ENCODE data around the gene DCAF6.

DCAF6 gene

DNA sequence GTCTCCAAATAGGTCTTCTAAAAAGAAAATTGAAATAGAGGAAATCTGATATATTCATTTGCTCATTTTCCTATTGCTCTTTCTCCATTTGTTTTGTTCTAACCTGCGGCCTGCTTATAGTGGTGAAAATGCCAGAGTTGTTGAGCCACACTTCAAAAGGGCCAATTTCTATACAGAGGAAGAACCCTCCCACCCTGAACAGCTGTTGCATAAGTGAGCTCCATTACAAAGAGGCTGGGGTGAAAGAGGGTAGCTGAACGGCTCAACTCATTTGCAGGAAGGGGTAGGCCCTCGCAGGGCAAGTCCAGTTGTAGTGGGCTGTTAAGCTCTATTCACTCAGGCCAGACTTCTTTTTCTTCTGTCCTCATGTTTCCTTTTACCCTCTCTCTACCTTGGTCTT lies 31.3 kb upstream of the DCAF6 start:
- Histone ChIP-seq H3K4me3 (ENCODE audit: low read length) (no peak overlapping the region), H3K9ac (ENCODE audit: low read length) (no peak overlapping the region), H3K4me2 (ENCODE audit: low read length) (no peak overlapping the region), H3K9me3 (ENCODE audit: insufficient read depth, low read length) (0 out of 2 replicates have a peak, but pooled peaks cover 5% of the 10 kb centered on the region), H3K36me3 (replicated peaks; ENCODE audit: low read depth, low read length) (peaks cover 3% of the 10 kb centered on the region), H3K27ac (ENCODE audit: low read length) (no peak overlapping the region), H3K79me2 (ENCODE audit: low read length) (no peaks in the 10 kb centered on the region), H3K27me3 (ENCODE audit: low read depth, low read length) (no peaks in the 10 kb centered on the region), H2AFZ (ENCODE audit: low read depth, low read length) (no peak overlapping the region), H4K20me1 (ENCODE audit: insufficient read depth, low read length) (no peaks in the 10 kb centered on the region), H3K4me1 (ENCODE audit: low read length) (peaks cover 15% of the 10 kb centered on the region)
- TF ChIP-seq EZH2phosphoT487 (IDR thresholded peaks at IDR 0.05; ENCODE audit: low read depth) = no peak
- TF ChIP-seq, protein P1, sequence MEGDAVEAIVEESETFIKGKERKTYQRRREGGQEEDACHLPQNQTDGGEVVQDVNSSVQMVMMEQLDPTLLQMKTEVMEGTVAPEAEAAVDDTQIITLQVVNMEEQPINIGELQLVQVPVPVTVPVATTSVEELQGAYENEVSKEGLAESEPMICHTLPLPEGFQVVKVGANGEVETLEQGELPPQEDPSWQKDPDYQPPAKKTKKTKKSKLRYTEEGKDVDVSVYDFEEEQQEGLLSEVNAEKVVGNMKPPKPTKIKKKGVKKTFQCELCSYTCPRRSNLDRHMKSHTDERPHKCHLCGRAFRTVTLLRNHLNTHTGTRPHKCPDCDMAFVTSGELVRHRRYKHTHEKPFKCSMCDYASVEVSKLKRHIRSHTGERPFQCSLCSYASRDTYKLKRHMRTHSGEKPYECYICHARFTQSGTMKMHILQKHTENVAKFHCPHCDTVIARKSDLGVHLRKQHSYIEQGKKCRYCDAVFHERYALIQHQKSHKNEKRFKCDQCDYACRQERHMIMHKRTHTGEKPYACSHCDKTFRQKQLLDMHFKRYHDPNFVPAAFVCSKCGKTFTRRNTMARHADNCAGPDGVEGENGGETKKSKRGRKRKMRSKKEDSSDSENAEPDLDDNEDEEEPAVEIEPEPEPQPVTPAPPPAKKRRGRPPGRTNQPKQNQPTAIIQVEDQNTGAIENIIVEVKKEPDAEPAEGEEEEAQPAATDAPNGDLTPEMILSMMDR (IDR thresholded peaks at IDR 0.05; ENCODE audit: low read depth, low read length) = no peak

DNA sequence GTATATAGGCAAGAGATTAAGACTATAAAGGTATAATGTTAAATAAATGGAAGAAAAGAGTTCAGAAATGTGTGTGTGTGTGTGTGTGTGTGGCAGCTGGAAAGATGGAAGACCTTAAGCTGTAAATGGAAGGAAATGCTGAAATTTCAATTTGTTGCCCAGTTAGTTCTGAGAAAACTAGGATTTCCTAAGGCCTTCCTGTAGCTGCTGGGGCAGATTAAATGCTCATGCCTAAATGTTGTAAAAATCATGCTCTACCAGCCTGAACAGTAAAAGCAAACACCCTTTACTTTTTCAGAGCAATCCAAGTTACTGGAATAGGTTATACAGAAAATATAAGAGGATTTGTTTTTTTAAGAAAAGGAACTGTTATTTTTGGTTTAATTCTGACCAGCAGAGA lies 30.8 kb upstream of the DCAF6 start:
- Histone ChIP-seq H2AFZ (ENCODE audit: low read depth, low read length) (no peak overlapping the region), H3K9ac (ENCODE audit: low read length) (no peak overlapping the region), H3K36me3 (replicated peaks; ENCODE audit: low read depth, low read length) (peaks cover 5% of the 10 kb centered on the region), H3K79me2 (ENCODE audit: low read length) (no peaks in the 10 kb centered on the region), H3K4me3 (ENCODE audit: low read length) (no peak overlapping the region), H3K4me2 (ENCODE audit: low read length) (no peak overlapping the region), H4K20me1 (ENCODE audit: insufficient read depth, low read length) (no peaks in the 10 kb centered on the region), H3K9me3 (ENCODE audit: insufficient read depth, low read length) (0 out of 2 replicates have a peak, but pooled peaks cover 5% of the 10 kb centered on the region), H3K27ac (ENCODE audit: low read length) (no peak overlapping the region), H3K27me3 (ENCODE audit: low read depth, low read length) (no peaks in the 10 kb centered on the region), H3K4me1 (ENCODE audit: low read length) (peaks cover 15% of the 10 kb centered on the region)
- TF ChIP-seq, protein P1 (IDR thresholded peaks at IDR 0.05; ENCODE audit: low read depth, low read length) = no peak
- no peak for TF ChIP-seq EZH2phosphoT487 (IDR thresholded peaks at IDR 0.05; ENCODE audit: low read depth)

DNA sequence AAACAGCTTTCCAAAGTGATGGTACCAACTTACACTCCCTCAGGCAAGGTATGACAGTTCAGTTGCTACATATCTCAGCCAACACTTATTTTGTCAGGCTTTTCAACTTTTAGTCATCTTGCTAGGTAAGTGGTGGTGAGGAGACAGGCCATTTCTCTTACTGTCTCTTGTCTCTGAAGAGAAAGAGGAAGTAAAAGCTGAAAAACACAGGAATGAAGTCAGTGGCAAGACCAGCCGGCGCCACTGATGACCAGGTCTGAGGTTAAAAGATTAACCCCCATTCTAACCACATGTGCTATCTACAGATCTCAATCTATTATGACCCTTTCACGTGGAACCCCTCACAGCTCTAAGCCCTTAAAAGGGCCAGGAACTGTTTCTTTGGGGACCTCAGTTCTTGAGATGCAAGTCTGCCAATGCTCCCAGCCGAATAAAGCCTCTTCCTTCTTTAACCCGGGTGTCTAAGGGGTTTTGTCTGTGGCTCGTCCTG lies 26.7 kb upstream of the DCAF6 start:
- Histone ChIP-seq H3K4me1 (ENCODE audit: low read length) (peaks cover 15% of the 10 kb centered on the region), H3K9ac (ENCODE audit: low read length) (no peak overlapping the region), H4K20me1 (ENCODE audit: insufficient read depth, low read length) (no peaks in the 10 kb centered on the region), H3K4me2 (ENCODE audit: low read length) (0 out of 2 replicates have a peak overlapping the region, but pooled peaks have one; percentile 1), H3K27me3 (ENCODE audit: low read depth, low read length) (no peaks in the 10 kb centered on the region), H3K79me2 (ENCODE audit: low read length) (no peaks in the 10 kb centered on the region), H2AFZ (ENCODE audit: low read depth, low read length) (no peak overlapping the region), H3K9me3 (ENCODE audit: insufficient read depth, low read length) (0 out of 2 replicates have a peak, but pooled peaks cover 5% of the 10 kb centered on the region), H3K4me3 (ENCODE audit: low read length) (no peak overlapping the region), H3K27ac (ENCODE audit: low read length) (no peak overlapping the region), H3K36me3 (replicated peaks; ENCODE audit: low read depth, low read length) (peaks cover 5% of the 10 kb centered on the region)
- TF ChIP-seq, protein P1 (IDR thresholded peaks at IDR 0.05; ENCODE audit: low read depth, low read length) = no peak
- TF ChIP-seq EZH2phosphoT487 (IDR thresholded peaks at IDR 0.05; ENCODE audit: low read depth) = no peak

DNA sequence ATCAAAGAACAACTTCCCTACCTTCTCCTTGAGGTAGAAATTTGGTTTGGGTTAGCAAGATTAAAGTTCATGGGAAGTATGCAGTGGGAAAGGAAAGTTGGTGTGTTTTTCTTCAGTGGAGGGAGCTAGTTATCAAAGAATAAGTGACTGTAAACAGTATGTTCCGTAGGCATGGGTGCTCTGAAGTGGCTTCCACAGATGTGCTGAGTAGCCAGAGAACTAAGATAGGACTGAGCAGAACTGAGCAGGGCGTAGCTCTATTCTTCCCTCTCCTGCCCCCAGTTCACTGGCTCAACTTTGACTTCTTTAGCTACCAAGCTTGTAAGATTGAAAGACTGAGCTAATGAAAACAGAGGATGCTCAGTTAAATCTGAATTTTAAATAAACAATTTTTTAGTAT lies 26.0 kb upstream of the DCAF6 start:
- H3K9ac ChIP-seq (ENCODE audit: low read length) = no peak overlapping the region
- H2AFZ ChIP-seq (ENCODE audit: low read depth, low read length) = no peak overlapping the region
- H4K20me1 ChIP-seq (ENCODE audit: insufficient read depth, low read length) = no peaks in the 10 kb centered on the region
- TF ChIP-seq, protein P1 (IDR thresholded peaks at IDR 0.05; ENCODE audit: low read depth, low read length) = no peak
- H3K4me3 ChIP-seq (ENCODE audit: low read length) = no peak overlapping the region
- H3K36me3 ChIP-seq (replicated peaks; ENCODE audit: low read depth, low read length) = peaks cover 5% of the 10 kb centered on the region
- 0 out of 2 replicates have a peak, but pooled peaks cover 5% of the 10 kb centered on the region for H3K9me3 ChIP-seq (ENCODE audit: insufficient read depth, low read length)
- peaks cover 15% of the 10 kb centered on the region for H3K4me1 ChIP-seq (ENCODE audit: low read length)
- H3K4me2 ChIP-seq (ENCODE audit: low read length) = no peak overlapping the region
- no peaks in the 10 kb centered on the region for H3K79me2 ChIP-seq (ENCODE audit: low read length)
- no peaks in the 10 kb centered on the region for H3K27me3 ChIP-seq (ENCODE audit: low read depth, low read length)
- H3K27ac ChIP-seq (ENCODE audit: low read length) = no peak overlapping the region
